ENCODE data around the gene SEMA4B. TPM values are rescaled to one million over a fixed set of nuclear protein-coding genes. Genes with fewer than 3 reads are reported as not detected.
A peak's percentile ranks its signal among the peaks of the same experiment; 100 is the strongest.

Gene SEMA4B
- total and polyA plus RNA-seq, 9 of the 15 experiments (the other 6 are each of a cell fraction or from before 2014, with no cell fraction given) = 1.3 to 33.6 (median 11.0) TPM

DNA sequence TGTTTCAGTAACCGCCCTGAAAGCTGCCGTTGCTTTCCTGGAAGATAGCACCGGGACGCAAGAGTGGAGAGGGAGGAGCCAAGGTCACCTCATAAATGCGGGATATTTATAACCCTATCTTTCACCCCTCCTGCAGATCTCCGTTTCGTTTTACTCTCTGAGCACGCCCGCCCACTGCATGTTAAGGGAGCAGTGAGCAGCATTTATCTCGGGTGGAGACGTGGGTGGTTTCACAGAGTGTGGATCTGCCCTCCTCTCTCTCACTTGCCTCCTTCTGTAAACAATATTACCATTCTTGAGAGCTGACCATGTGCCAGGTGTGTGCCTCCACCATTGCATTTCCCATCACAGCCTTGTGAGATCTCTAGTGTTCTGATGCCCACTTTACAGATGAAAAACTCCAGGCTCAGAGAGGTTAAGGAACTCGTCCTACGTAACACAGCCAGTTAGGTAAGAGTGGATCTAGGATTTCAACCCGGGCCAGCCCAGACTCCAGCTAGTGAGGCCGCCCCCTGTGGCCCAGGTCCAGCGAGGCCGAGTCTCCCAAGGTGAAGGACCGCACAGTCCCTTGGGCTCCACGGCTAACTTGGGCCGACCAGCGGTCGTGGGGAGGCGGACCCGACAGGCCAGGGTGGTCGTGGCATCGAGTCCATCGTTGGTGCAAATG, 16.9 kb upstream of the SEMA4B start (continued):
- TF ChIP-seq CREBBP (IDR thresholded peaks at IDR 0.05; ENCODE audit: low read depth, low read length) (no peak), SETDB1 (IDR thresholded peaks at IDR 0.05; ENCODE audit: low read length) (no peak), BCOR (IDR thresholded peaks at IDR 0.05) (peak; percentile 100), FOXP4 (CRISPR knock-in tag; IDR thresholded peaks at IDR 0.05; ENCODE audit: borderline replicate concordance) (no peak), MYBL2 (IDR thresholded peaks at IDR 0.05; ENCODE audit: low read depth) (no peak; the same call in 1 of the 2 replicates), MYBL2 (CRISPR knock-in tag; IDR thresholded peaks at IDR 0.05; ENCODE audit: borderline replicate concordance) (no peak), ZNF551 (CRISPR knock-in tag; IDR thresholded peaks at IDR 0.05) (no peak), FOXK2 (conservative IDR thresholded peaks at IDR 0.05 in 1 of 2, IDR thresholded peaks at IDR 0.05 in 1 of 2; ENCODE audit: low read depth in 2 of 2) (peak; percentile 59 to 67; a peak in 3 of 4 replicates), ZNF41 (CRISPR knock-in tag; conservative IDR thresholded peaks at IDR 0.05) (no peak), LEF1 (IDR thresholded peaks at IDR 0.05) (peak; percentile 68), ZNF586 (CRISPR knock-in tag; conservative IDR thresholded peaks at IDR 0.05) (no peak), ASH1L (IDR thresholded peaks at IDR 0.05; ENCODE audit: borderline replicate concordance, low read depth, partially characterized antibody) (peak; percentile 56), ZNF695 (CRISPR knock-in tag; IDR thresholded peaks at IDR 0.05) (no peak)
- TF ChIP-seq, protein P1, sequence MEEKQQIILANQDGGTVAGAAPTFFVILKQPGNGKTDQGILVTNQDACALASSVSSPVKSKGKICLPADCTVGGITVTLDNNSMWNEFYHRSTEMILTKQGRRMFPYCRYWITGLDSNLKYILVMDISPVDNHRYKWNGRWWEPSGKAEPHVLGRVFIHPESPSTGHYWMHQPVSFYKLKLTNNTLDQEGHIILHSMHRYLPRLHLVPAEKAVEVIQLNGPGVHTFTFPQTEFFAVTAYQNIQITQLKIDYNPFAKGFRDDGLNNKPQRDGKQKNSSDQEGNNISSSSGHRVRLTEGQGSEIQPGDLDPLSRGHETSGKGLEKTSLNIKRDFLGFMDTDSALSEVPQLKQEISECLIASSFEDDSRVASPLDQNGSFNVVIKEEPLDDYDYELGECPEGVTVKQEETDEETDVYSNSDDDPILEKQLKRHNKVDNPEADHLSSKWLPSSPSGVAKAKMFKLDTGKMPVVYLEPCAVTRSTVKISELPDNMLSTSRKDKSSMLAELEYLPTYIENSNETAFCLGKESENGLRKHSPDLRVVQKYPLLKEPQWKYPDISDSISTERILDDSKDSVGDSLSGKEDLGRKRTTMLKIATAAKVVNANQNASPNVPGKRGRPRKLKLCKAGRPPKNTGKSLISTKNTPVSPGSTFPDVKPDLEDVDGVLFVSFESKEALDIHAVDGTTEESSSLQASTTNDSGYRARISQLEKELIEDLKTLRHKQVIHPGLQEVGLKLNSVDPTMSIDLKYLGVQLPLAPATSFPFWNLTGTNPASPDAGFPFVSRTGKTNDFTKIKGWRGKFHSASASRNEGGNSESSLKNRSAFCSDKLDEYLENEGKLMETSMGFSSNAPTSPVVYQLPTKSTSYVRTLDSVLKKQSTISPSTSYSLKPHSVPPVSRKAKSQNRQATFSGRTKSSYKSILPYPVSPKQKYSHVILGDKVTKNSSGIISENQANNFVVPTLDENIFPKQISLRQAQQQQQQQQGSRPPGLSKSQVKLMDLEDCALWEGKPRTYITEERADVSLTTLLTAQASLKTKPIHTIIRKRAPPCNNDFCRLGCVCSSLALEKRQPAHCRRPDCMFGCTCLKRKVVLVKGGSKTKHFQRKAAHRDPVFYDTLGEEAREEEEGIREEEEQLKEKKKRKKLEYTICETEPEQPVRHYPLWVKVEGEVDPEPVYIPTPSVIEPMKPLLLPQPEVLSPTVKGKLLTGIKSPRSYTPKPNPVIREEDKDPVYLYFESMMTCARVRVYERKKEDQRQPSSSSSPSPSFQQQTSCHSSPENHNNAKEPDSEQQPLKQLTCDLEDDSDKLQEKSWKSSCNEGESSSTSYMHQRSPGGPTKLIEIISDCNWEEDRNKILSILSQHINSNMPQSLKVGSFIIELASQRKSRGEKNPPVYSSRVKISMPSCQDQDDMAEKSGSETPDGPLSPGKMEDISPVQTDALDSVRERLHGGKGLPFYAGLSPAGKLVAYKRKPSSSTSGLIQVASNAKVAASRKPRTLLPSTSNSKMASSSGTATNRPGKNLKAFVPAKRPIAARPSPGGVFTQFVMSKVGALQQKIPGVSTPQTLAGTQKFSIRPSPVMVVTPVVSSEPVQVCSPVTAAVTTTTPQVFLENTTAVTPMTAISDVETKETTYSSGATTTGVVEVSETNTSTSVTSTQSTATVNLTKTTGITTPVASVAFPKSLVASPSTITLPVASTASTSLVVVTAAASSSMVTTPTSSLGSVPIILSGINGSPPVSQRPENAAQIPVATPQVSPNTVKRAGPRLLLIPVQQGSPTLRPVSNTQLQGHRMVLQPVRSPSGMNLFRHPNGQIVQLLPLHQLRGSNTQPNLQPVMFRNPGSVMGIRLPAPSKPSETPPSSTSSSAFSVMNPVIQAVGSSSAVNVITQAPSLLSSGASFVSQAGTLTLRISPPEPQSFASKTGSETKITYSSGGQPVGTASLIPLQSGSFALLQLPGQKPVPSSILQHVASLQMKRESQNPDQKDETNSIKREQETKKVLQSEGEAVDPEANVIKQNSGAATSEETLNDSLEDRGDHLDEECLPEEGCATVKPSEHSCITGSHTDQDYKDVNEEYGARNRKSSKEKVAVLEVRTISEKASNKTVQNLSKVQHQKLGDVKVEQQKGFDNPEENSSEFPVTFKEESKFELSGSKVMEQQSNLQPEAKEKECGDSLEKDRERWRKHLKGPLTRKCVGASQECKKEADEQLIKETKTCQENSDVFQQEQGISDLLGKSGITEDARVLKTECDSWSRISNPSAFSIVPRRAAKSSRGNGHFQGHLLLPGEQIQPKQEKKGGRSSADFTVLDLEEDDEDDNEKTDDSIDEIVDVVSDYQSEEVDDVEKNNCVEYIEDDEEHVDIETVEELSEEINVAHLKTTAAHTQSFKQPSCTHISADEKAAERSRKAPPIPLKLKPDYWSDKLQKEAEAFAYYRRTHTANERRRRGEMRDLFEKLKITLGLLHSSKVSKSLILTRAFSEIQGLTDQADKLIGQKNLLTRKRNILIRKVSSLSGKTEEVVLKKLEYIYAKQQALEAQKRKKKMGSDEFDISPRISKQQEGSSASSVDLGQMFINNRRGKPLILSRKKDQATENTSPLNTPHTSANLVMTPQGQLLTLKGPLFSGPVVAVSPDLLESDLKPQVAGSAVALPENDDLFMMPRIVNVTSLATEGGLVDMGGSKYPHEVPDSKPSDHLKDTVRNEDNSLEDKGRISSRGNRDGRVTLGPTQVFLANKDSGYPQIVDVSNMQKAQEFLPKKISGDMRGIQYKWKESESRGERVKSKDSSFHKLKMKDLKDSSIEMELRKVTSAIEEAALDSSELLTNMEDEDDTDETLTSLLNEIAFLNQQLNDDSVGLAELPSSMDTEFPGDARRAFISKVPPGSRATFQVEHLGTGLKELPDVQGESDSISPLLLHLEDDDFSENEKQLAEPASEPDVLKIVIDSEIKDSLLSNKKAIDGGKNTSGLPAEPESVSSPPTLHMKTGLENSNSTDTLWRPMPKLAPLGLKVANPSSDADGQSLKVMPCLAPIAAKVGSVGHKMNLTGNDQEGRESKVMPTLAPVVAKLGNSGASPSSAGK (IDR thresholded peaks at IDR 0.05) = peak; percentile 57
